Fibroblast of villous mesenchyme (primary cell): ENCODE results near the gene STAC. TPM values are rescaled to one million over a fixed set of nuclear protein-coding genes. Genes with fewer than 3 reads are reported as not detected.

Source experiments
- DNase-seq: peaks from one replicate; pipeline ENCODE4 v3.0.0-alpha.2; 2010; ENCODE audit warnings: low read depth
- H3K4me3 ChIP-seq: 2 replicates; pipeline ENCODE4 v1.5.1; 2011; ENCODE audit warnings: low read depth, mild to moderate bottlenecking, low read length
- total RNA-seq: library from RNA; depleted of rRNA; stranded (reverse); fragments of >200 nt; gene quantifications from 2 replicates; pipeline ENCODE4 v1.2.3, GENCODE V29; 2012
- TF ChIP-seq, protein P1 (sequence below): IDR thresholded peaks from 2 replicates; pipeline ENCODE4 v1.5.1; 2012; ENCODE audit warnings: low read depth, mild to moderate bottlenecking, low read length; ENCODE audit not compliant: insufficient read depth

The STAC gene
- total RNA-seq, 1 donor, result 0.43 TPM

DNA sequence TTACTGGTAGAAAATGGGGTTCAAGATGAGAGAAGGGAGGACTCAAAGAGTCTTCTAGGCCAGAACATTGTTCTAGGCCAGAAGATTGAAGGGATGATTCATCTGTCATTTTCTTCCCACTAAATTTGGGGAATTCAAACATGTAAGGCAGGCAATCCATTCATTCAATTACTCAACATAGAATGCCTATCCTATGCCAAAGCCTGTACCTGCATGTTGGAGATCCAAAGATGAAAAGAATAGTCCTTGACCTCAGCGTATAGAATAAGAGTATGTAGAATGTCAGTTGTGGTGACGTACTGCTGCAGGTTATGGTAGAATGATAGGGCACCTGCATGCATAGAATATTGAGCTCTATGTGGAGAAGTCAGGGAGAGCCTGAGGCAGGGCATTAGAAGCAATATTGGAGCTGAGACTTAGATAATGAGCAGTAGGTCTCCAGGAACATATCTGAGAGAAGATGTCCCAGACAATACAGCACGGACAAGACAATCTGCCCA lies 49.7 kb downstream of the STAC start:
- no peak for DNase-seq
- no peak overlapping the region for H3K4me3 ChIP-seq
- TF ChIP-seq, protein P1, sequence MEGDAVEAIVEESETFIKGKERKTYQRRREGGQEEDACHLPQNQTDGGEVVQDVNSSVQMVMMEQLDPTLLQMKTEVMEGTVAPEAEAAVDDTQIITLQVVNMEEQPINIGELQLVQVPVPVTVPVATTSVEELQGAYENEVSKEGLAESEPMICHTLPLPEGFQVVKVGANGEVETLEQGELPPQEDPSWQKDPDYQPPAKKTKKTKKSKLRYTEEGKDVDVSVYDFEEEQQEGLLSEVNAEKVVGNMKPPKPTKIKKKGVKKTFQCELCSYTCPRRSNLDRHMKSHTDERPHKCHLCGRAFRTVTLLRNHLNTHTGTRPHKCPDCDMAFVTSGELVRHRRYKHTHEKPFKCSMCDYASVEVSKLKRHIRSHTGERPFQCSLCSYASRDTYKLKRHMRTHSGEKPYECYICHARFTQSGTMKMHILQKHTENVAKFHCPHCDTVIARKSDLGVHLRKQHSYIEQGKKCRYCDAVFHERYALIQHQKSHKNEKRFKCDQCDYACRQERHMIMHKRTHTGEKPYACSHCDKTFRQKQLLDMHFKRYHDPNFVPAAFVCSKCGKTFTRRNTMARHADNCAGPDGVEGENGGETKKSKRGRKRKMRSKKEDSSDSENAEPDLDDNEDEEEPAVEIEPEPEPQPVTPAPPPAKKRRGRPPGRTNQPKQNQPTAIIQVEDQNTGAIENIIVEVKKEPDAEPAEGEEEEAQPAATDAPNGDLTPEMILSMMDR, result no peak

GRCh38 chr3:36433511-36433910 lies 53.2 kb downstream of the STAC start:
- no peak overlapping the region for H3K4me3 ChIP-seq
- TF ChIP-seq, protein P1, result no peak
- DNase-seq, result no peak

- peak; percentile 17 for DNase-seq
- H3K4me3 ChIP-seq, result no peak overlapping the region
- TF ChIP-seq, protein P1, result no peak
Observed at GRCh38 chr3:36434687-36435426, 54.6 kb downstream of the STAC start.

GRCh38 chr3:36443028-36443686 lies 62.9 kb downstream of the STAC start:
- no peak for DNase-seq
- TF ChIP-seq, protein P1, result no peak
- H3K4me3 ChIP-seq, result no peak overlapping the region

DNA sequence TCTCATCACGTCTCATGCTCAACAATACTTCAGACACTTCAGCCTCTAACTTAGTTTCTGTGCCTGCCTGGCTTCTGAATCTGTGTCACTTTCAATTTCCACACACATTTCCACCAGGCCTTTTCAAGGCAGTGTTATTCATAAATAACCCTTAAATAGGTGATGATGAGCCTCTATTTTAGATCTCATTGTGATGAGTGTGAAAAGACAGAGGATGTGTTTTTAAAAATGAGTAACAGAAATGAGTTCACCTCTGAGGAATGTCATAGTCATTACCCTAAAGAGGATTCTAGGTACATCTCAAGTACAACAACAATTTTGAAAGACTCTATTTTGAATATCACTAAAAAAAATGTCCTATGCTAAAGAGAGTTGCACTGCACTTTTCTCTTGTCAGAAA lies 64.6 kb downstream of the STAC start:
- no peak for DNase-seq
- TF ChIP-seq, protein P1, result no peak
- H3K4me3 ChIP-seq, result no peak overlapping the region

GRCh38 chr3:36446276-36446675 lies 66.0 kb downstream of the STAC start:
- H3K4me3 ChIP-seq, result no peak overlapping the region
- DNase-seq, result no peak
- TF ChIP-seq, protein P1, result no peak
